ENCODE measurements around the gene ULK3.

GRCh38 chr15:74815121-74815934, 27.6 kb downstream of the ULK3 start:
- TF ChIP-seq CTCF (IDR thresholded peaks at IDR 0.05; ENCODE audit: low read depth, low read length) (no peak), EZH2phosphoT487 (IDR thresholded peaks at IDR 0.05; ENCODE audit: low read depth) (no peak)

All from OCI-LY3 (cell line).